ENCODE data around the gene ACOT11. TPM values are rescaled to one million over a fixed set of nuclear protein-coding genes. Genes with fewer than 3 reads are reported as not detected.

The ACOT11 gene
- total and polyA plus RNA-seq, 10 of the 15 experiments (the other 5 are each of a cell fraction or from before 2014, with no cell fraction given): 0.04 to 0.85 (median 0.39) TPM; not detected in 1

- SMC1A ChIA-PET (ENCODE audit: uncharacterized antibody, unreplicated experiment): no interaction called here
- BruUV-seq (replicated peaks): no TSS peak
- TF ChIP-seq TAF1 (IDR thresholded peaks at IDR 0.05; ENCODE audit: borderline replicate concordance, low read depth, low read length) (no peak), NR2F1 (conservative IDR thresholded peaks at IDR 0.05) (no peak), PAX5 (IDR thresholded peaks at IDR 0.05; ENCODE audit: borderline replicate concordance, low read depth, low read length) (no peak), POLR2AphosphoS5 (IDR thresholded peaks at IDR 0.05; ENCODE audit: low read length) (no peak)
- 56% methylated on average over 13 of the region's 13 CpGs for WGBS (ENCODE audit: insufficient coverage, insufficient replicate concordance, low lambda C conversion rate, missing lambda C conversion rate)
- Histone ChIP-seq H3K4me2 (ENCODE audit: control insufficient read depth, insufficient read depth) (no peak overlapping the region), H2AFZ (ENCODE audit: control insufficient read depth, low read depth, low read length) (no peak overlapping the region), H3K79me2 (ENCODE audit: control insufficient read depth, insufficient read depth, low read length) (no peaks in the 10 kb centered on the region), H3K27ac (ENCODE audit: control insufficient read depth, insufficient read depth) (no peak overlapping the region), H3K4me3 (no peak overlapping the region), H3K9me3 (replicated peaks; ENCODE audit: control insufficient read depth, insufficient read depth, low read length) (no peaks in the 10 kb centered on the region), H3K9ac (ENCODE audit: control insufficient read depth, insufficient read depth, low read length) (no peak overlapping the region), H3K36me3 (ENCODE audit: control insufficient read depth in 2 of 2, insufficient read depth in 2 of 2, low read length in 1 of 2) (no peaks in the 10 kb centered on the region), H4K20me1 (ENCODE audit: control insufficient read depth, insufficient read depth) (no peaks in the 10 kb centered on the region), H3K4me1 (ENCODE audit: control insufficient read depth, insufficient read depth, low read length) (no peaks in the 10 kb centered on the region), H3K27me3 (replicated peaks in 1 of 2; ENCODE audit: control insufficient read depth in 2 of 2, insufficient read depth in 2 of 2, low read length in 1 of 2) (no peaks in the 10 kb centered on the region)
- RAD21 ChIA-PET (ENCODE audit: unreplicated experiment): no interaction called here
- CTCF ChIA-PET: no interaction called here
- no peak for DNase-seq (ENCODE audit: low read depth, low spot score)
- intact Hi-C loops (cut with micrococcal nuclease; ENCODE audit: unreplicated experiment) (no loop called here), in situ Hi-C loops (cut with MboI) (no loop called here)
- no peak for ATAC-seq
- FAIRE-seq: no peak
- POLR2A ChIA-PET: no interaction called here
Measured at GRCh38 chr1:54606990-54607325, 58.9 kb downstream of the ACOT11 start.

GRCh38 chr1:54607821-54608565, 60.0 kb downstream of the ACOT11 start:
- DNase-seq (ENCODE audit: low read depth, low spot score): no peak
- POLR2A ChIA-PET: no interaction called here
- Histone ChIP-seq H3K79me2 (ENCODE audit: control insufficient read depth, insufficient read depth, low read length) (no peaks in the 10 kb centered on the region), H3K4me2 (ENCODE audit: control insufficient read depth, insufficient read depth) (no peak overlapping the region), H3K9me3 (replicated peaks; ENCODE audit: control insufficient read depth, insufficient read depth, low read length) (no peaks in the 10 kb centered on the region), H4K20me1 (ENCODE audit: control insufficient read depth, insufficient read depth) (no peaks in the 10 kb centered on the region), H3K4me3 (no peak overlapping the region), H3K4me1 (ENCODE audit: control insufficient read depth, insufficient read depth, low read length) (no peaks in the 10 kb centered on the region), H3K9ac (ENCODE audit: control insufficient read depth, insufficient read depth, low read length) (no peak overlapping the region), H3K27ac (ENCODE audit: control insufficient read depth, insufficient read depth) (no peak overlapping the region), H3K36me3 (ENCODE audit: control insufficient read depth in 2 of 2, insufficient read depth in 2 of 2, low read length in 1 of 2) (no peaks in the 10 kb centered on the region), H2AFZ (ENCODE audit: control insufficient read depth, low read depth, low read length) (no peak overlapping the region), H3K27me3 (replicated peaks in 1 of 2; ENCODE audit: control insufficient read depth in 2 of 2, insufficient read depth in 2 of 2, low read length in 1 of 2) (no peaks in the 10 kb centered on the region)
- no TSS peak for BruUV-seq (replicated peaks)
- WGBS (ENCODE audit: insufficient coverage, insufficient replicate concordance, low lambda C conversion rate, missing lambda C conversion rate): 58% methylated on average over 19 of the region's 19 CpGs
- SMC1A ChIA-PET (ENCODE audit: uncharacterized antibody, unreplicated experiment): no interaction called here
- CTCF ChIA-PET: no interaction called here
- FAIRE-seq: no peak
- no peak for ATAC-seq
- intact Hi-C loops (cut with micrococcal nuclease; ENCODE audit: unreplicated experiment): no loop called here
- in situ Hi-C loops (cut with MboI): no loop called here
- RAD21 ChIA-PET (ENCODE audit: unreplicated experiment): no interaction called here
- no peak for TF ChIP-seq CREM (IDR thresholded peaks at IDR 0.05; ENCODE audit: low read depth)
- no peak for TF ChIP-seq HCFC1 (IDR thresholded peaks at IDR 0.05; ENCODE audit: low read length)
- no peak for TF ChIP-seq YBX1 (IDR thresholded peaks at IDR 0.05)
- no peak for TF ChIP-seq SREBF2 (IDR thresholded peaks at IDR 0.05; ENCODE audit: low read length)
- no peak for TF ChIP-seq EED (IDR thresholded peaks at IDR 0.05; ENCODE audit: low read depth)
- TF ChIP-seq EP300 (IDR thresholded peaks at IDR 0.05; ENCODE audit: borderline replicate concordance in 1 of 2, control insufficient read depth in 1 of 2, low read depth in 2 of 2, low read length in 2 of 2): no peak
- no peak for TF ChIP-seq RB1 (IDR thresholded peaks at IDR 0.05; ENCODE audit: borderline replicate concordance)
- no peak for TF ChIP-seq SRF (IDR thresholded peaks at IDR 0.05; ENCODE audit: low read depth in 2 of 2, low read length in 2 of 2)
- no peak for TF ChIP-seq KDM1A (IDR thresholded peaks at IDR 0.05; ENCODE audit: borderline replicate concordance)
- TF ChIP-seq E2F8 (IDR thresholded peaks at IDR 0.05; ENCODE audit: low read depth, partially characterized antibody): no peak
- TF ChIP-seq GABPA (IDR thresholded peaks at IDR 0.05; ENCODE audit: low read depth): no peak
- no peak for TF ChIP-seq IKZF2 (IDR thresholded peaks at IDR 0.05)
- no peak for TF ChIP-seq NR2C1 (IDR thresholded peaks at IDR 0.05)
- no peak for TF ChIP-seq RUNX3 (IDR thresholded peaks at IDR 0.05; ENCODE audit: low read length)
- no peak for TF ChIP-seq MTA3 (IDR thresholded peaks at IDR 0.05; ENCODE audit: borderline replicate concordance, low read length)
